ENCODE results near the gene SLC51B. TPM values are rescaled to one million over a fixed set of nuclear protein-coding genes. Genes with fewer than 3 reads are reported as not detected.
"Not testable (repeated sequence)": the region's sequence is repeated elsewhere in the genome, so short reads cannot be mapped to it uniquely, and the experiment has no call there.

SLC51B gene
- not detected for total RNA-seq

- no peak for DNase-seq (ENCODE audit: low read depth in 2 of 3, low spot score in 2 of 3)
Measured at GRCh38 chr15:65044724-65045481, at the start of gene SLC51B. Gene SLC51B (plus strand): TSS chr15:65045387. CDS start chr15:65050005, 4,618 bp downstream.

- DNase-seq (ENCODE audit: low read depth in 2 of 3, low spot score in 2 of 3), result no peak
Measured at GRCh38 chr15:64997066-64997465, 48.1 kb upstream of the SLC51B start.

- DNase-seq (ENCODE audit: low read depth in 2 of 3, low spot score in 2 of 3), result no peak
Measured at GRCh38 chr15:64997745-64998375, 47.3 kb upstream of the SLC51B start.

GRCh38 chr15:65004993-65005392 is 40.2 kb upstream of the SLC51B start:
- no peak for DNase-seq (ENCODE audit: low read depth in 2 of 3, low spot score in 2 of 3)

GRCh38 chr15:65006876-65007275 is 38.3 kb upstream of the SLC51B start:
- DNase-seq (ENCODE audit: low read depth in 2 of 3, low spot score in 2 of 3), result no peak

GRCh38 chr15:65008983-65009382 is 36.2 kb upstream of the SLC51B start:
- DNase-seq (ENCODE audit: low read depth in 2 of 3, low spot score in 2 of 3), result peak in 2 of 3 donors; percentile 41 to 74

- not testable (repeated sequence) for DNase-seq (ENCODE audit: low read depth in 2 of 3, low spot score in 2 of 3)
Measured at GRCh38 chr15:65011198-65011597, 34.0 kb upstream of the SLC51B start.

- no peak for DNase-seq (ENCODE audit: low read depth in 2 of 3, low spot score in 2 of 3)
Measured at GRCh38 chr15:65020419-65020818, 24.8 kb upstream of the SLC51B start.

- DNase-seq (ENCODE audit: low read depth in 2 of 3, low spot score in 2 of 3), result no peak
Measured at GRCh38 chr15:65021488-65021887, 23.7 kb upstream of the SLC51B start.

- no peak for DNase-seq (ENCODE audit: low read depth in 2 of 3, low spot score in 2 of 3)
Measured at GRCh38 chr15:65026756-65027155, 18.4 kb upstream of the SLC51B start.

- no peak for DNase-seq (ENCODE audit: low read depth in 2 of 3, low spot score in 2 of 3)
Measured at GRCh38 chr15:65027593-65027992, 17.6 kb upstream of the SLC51B start.

- DNase-seq (ENCODE audit: low read depth in 2 of 3, low spot score in 2 of 3), result no peak
Measured at GRCh38 chr15:65028338-65028737, 16.8 kb upstream of the SLC51B start.

GRCh38 chr15:65028921-65029735 is 16.1 kb upstream of the SLC51B start, which contains the start of gene MTFMT:
Gene MTFMT (minus strand): TSS chr15:65029639. CDS start chr15:65029613, 26 bp downstream.
- DNase-seq (ENCODE audit: low read depth in 2 of 3, low spot score in 2 of 3), result peak; percentile 57 to 93 (median 87)

GRCh38 chr15:65029736-65030208 is 15.4 kb upstream of the SLC51B start:
- no peak for DNase-seq (ENCODE audit: low read depth in 2 of 3, low spot score in 2 of 3)

- DNase-seq (ENCODE audit: low read depth in 2 of 3, low spot score in 2 of 3), result peak in 2 of 3 donors; percentile 62 to 79
Measured at GRCh38 chr15:65032801-65033537, 12.2 kb upstream of the SLC51B start.

GRCh38 chr15:65033659-65034269 is 11.4 kb upstream of the SLC51B start:
- DNase-seq (ENCODE audit: low read depth in 2 of 3, low spot score in 2 of 3), result peak in 1 of 3 donors; percentile 55

GRCh38 chr15:65034719-65035118 is 10.5 kb upstream of the SLC51B start:
- no peak for DNase-seq (ENCODE audit: low read depth in 2 of 3, low spot score in 2 of 3)

- DNase-seq (ENCODE audit: low read depth in 2 of 3, low spot score in 2 of 3), result no peak
Measured at GRCh38 chr15:65037309-65037708, 7.9 kb upstream of the SLC51B start.

- DNase-seq (ENCODE audit: low read depth in 2 of 3, low spot score in 2 of 3), result no peak
Measured at GRCh38 chr15:65038428-65038827, 6.8 kb upstream of the SLC51B start.

- DNase-seq (ENCODE audit: low read depth in 2 of 3, low spot score in 2 of 3), result no peak
Measured at GRCh38 chr15:65038836-65039235, 6.4 kb upstream of the SLC51B start.
